GM21723 (cell line): ENCODE measurements around the gene MYO16.

Experiments used
- ATAC-seq: cut with Tn5 transposase; IDR thresholded peaks from one replicate; pipeline ENCODE4 v1.9.1; 2021; ENCODE audit warnings: mild to moderate bottlenecking, moderate library complexity; ENCODE audit not compliant: unreplicated experiment

MYO16 gene

GRCh38 chr13:109144693-109145437 is 515.5 kb downstream of the MYO16 start:
- ATAC-seq: no peak

GRCh38 chr13:109145631-109146030 is 516.2 kb downstream of the MYO16 start:
- peak; percentile 92 for ATAC-seq

- ATAC-seq: no peak
These were observed 517.0 kb downstream of the MYO16 start for GRCh38 chr13:109146393-109146792.

- no peak for ATAC-seq
These were observed 517.7 kb downstream of the MYO16 start for GRCh38 chr13:109146912-109147647.

- no peak for ATAC-seq
These were observed 518.8 kb downstream of the MYO16 start for GRCh38 chr13:109148243-109148642.

- no peak for ATAC-seq
These were observed 521.3 kb downstream of the MYO16 start for GRCh38 chr13:109150696-109151095.

GRCh38 chr13:109151255-109151654 is 521.8 kb downstream of the MYO16 start:
- no peak for ATAC-seq

- no peak for ATAC-seq
These were observed 522.3 kb downstream of the MYO16 start for GRCh38 chr13:109151696-109152095.

- ATAC-seq: no peak
These were observed 523.0 kb downstream of the MYO16 start for GRCh38 chr13:109152311-109152820.

GRCh38 chr13:109152941-109153340 is 523.5 kb downstream of the MYO16 start:
- ATAC-seq: no peak

- ATAC-seq: no peak
These were observed 524.7 kb downstream of the MYO16 start for GRCh38 chr13:109154146-109154545.

GRCh38 chr13:109154546-109154945 is 525.1 kb downstream of the MYO16 start:
- ATAC-seq: no peak

GRCh38 chr13:109154966-109155761 is 525.8 kb downstream of the MYO16 start:
- ATAC-seq: no peak

- no peak for ATAC-seq
These were observed 526.9 kb downstream of the MYO16 start for GRCh38 chr13:109156181-109156935.

GRCh38 chr13:109157275-109157674 is 527.9 kb downstream of the MYO16 start:
- ATAC-seq: no peak

GRCh38 chr13:109158383-109158782 is 529.0 kb downstream of the MYO16 start:
- no peak for ATAC-seq

GRCh38 chr13:109159650-109160309 is 530.4 kb downstream of the MYO16 start:
- no peak for ATAC-seq

GRCh38 chr13:109160357-109160756 is 530.9 kb downstream of the MYO16 start:
- ATAC-seq: peak; percentile 35

- ATAC-seq: peak; percentile 16
These were observed 531.7 kb downstream of the MYO16 start for GRCh38 chr13:109160887-109161669.
